Measurements from ENCODE around the gene FRMPD3.

FRMPD3 gene

DNA sequence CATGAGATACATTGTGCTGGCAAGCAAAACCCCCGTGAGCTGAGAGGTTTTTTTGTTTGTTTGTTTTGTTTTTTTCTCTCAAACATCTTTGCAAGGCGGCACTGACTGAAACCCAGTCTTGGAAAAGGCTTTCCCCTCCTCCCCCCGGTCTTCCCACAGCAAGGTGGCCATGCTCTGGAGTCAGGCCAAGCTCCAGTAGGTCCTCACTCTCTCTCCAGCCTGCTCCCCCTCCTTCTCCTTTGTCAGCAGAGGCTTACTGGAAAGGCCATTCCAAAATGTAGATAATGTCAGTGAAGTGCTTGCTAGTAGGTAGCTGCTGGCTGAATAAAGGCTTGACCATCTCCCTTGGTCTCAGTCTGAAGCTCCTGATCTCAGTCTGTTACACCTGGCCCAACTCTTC lies 32.6 kb downstream of the FRMPD3 start:
- no peak for DNase-seq

DNA sequence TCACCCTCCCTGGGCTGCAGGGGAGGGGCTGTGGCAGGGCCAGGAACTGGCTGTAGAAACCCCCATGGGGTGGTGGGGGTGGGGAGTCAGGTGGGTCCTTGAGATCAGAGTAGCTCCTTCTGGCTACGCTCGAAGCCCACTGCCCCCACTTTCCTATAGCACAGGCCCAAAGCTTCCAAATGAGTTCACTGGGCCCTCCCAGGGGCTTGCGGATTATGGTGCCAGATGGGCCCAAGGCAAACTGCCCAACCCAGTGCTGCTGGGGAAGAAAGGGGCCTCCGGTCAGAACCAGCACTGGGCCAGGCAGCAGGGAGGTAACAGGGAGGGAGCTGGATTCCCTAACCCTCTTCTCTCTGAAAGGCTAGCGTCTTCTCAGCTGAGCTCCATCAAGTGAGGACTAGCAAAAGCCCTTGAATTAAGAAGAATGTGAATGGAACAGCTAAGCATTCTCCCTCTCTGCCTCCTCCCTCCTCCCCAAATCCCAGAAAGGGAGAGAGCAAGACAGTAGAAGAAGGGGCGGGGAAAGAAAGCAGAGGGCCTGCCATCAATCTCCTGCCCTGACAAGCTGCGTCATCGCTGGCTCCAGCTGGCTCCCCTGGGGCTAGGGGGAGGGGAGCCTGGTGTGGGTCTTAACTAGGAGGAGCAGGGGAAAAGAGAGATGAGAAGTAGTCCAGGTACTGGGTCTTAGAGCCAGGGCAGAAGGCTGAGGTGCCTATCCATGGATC lies 34.7 kb downstream of the FRMPD3 start:
- DNase-seq = no peak

DNA sequence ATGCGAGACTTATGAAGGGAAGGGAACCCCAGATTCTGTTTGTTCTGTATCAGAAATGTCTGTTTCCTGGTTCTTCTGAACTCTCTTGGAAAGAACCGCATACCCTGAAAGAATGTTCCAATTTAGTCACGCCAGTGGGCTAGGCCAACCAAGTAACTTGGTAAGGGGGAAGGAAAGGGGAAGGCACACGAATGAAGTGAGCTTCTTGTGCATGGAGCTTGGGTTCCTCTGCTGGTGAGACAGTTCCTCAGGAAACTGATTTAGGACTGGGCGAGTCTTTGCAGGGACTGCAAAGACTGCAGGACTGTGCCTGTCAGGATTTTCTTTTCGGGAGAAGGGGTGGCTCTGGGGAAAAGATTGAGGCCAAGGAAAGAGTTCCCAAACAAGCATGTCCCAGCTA lies 35.6 kb downstream of the FRMPD3 start:
- no peak for DNase-seq

DNA sequence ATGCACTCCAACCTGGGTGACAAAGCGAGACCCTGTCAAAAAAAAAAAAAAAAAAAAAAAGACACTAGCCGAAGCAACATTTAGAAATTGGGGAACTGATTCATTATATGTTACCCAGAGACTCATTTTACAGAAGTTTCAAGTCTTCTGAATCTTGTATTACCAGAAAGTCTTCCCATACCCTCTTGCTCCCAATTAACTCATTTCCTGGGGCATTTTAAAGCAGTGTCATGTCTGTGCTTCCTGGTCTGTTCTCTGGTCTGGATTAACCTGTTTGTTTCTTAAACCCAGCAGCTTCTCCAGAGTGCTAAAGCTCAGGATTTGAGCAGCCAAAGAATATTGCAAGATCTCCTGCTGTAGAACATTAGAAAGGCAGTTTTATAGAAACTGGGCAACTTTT lies 43.7 kb downstream of the FRMPD3 start:
- no peak for DNase-seq

DNA sequence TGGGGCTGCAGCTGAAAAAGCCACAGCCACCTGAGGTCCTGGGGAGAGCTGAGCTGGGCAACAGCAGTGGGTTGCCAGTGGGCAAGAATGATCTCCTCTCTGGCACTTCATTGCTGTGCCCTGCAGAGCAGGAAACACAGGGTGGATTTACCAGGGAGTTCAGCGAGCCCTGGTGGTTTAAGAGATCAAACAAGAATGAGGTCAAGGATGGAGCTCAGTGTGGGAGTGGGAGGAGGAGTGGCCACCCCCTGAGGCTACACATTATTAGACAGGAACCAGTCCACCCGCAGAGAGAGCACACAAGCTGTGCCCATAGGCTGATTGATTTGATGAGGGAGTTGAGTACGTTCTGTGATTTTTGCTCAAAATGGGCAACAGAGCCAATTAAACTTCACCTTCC lies 47.3 kb downstream of the FRMPD3 start:
- DNase-seq = no peak

Measured in NCI-H1417 treated with DMSO at 0.1 percent for 48 hours (cell line).